ENCODE data around the gene PAK4.

PAK4 gene

DNA sequence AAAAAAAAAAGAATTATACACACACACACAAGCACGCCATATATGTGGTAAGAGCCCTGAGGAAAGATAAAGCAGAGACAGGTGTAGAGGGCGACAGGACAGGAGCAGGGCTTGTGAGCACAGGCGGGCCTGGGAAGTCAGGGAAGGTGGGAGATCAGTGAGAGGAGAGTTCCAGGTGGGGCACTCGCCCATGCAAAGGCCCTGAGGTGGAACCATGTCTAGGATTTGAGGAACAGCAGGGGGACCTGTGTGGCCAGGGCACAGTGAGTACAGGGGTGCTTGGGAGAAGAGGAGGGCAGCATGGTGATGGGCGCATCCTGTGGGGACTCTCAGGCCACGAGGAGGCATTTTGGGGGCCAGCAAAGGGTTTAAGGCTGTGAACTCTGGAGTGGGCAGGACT, 38.7 kb downstream of the PAK4 start:
- in situ Hi-C loops (cut with HindIII; ENCODE audit: low sequenced_read_pairs), result no loop called here
- H3K4me3 ChIP-seq (ENCODE audit: low read depth, low read length), result no peak overlapping the region
- DNase-seq (ENCODE audit: low read depth), result no peak
- TF ChIP-seq, protein P1, sequence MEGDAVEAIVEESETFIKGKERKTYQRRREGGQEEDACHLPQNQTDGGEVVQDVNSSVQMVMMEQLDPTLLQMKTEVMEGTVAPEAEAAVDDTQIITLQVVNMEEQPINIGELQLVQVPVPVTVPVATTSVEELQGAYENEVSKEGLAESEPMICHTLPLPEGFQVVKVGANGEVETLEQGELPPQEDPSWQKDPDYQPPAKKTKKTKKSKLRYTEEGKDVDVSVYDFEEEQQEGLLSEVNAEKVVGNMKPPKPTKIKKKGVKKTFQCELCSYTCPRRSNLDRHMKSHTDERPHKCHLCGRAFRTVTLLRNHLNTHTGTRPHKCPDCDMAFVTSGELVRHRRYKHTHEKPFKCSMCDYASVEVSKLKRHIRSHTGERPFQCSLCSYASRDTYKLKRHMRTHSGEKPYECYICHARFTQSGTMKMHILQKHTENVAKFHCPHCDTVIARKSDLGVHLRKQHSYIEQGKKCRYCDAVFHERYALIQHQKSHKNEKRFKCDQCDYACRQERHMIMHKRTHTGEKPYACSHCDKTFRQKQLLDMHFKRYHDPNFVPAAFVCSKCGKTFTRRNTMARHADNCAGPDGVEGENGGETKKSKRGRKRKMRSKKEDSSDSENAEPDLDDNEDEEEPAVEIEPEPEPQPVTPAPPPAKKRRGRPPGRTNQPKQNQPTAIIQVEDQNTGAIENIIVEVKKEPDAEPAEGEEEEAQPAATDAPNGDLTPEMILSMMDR (IDR thresholded peaks at IDR 0.05; ENCODE audit: low read depth, low read length, missing control alignments), result no peak

DNA sequence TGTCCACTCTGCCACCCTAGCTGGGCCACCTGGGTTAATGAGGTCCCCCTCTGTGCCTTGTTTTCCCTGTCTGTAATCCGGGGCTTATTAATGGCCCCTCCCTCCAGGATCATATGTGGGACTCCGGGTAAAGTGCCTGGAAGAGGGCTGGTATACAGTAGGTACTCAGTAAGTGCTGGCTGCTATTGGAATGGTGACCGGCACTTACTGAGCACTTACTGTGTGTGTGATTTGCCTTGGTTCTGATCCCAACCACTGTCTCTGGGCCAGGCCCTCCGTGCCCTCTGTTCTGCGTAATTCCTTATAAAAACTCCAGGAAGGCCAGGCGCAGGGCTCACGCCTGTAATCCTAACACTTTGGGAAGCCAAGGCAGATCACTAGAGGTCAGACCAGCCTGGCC, 40.3 kb downstream of the PAK4 start:
- H3K4me3 ChIP-seq (ENCODE audit: low read depth, low read length), result no peak overlapping the region
- no peak for DNase-seq (ENCODE audit: low read depth)
- TF ChIP-seq, protein P1 (IDR thresholded peaks at IDR 0.05; ENCODE audit: low read depth, low read length, missing control alignments), result no peak
- in situ Hi-C loops (cut with HindIII; ENCODE audit: low sequenced_read_pairs), result no loop called here

- no peak for DNase-seq (ENCODE audit: low read depth)
- in situ Hi-C loops (cut with HindIII; ENCODE audit: low sequenced_read_pairs), result no loop called here
- H3K4me3 ChIP-seq (ENCODE audit: low read depth, low read length), result no peak overlapping the region
- TF ChIP-seq, protein P1 (IDR thresholded peaks at IDR 0.05; ENCODE audit: low read depth, low read length, missing control alignments), result no peak
These were observed 41.2 kb downstream of the PAK4 start for GRCh38 chr19:39166571-39167391.

DNA sequence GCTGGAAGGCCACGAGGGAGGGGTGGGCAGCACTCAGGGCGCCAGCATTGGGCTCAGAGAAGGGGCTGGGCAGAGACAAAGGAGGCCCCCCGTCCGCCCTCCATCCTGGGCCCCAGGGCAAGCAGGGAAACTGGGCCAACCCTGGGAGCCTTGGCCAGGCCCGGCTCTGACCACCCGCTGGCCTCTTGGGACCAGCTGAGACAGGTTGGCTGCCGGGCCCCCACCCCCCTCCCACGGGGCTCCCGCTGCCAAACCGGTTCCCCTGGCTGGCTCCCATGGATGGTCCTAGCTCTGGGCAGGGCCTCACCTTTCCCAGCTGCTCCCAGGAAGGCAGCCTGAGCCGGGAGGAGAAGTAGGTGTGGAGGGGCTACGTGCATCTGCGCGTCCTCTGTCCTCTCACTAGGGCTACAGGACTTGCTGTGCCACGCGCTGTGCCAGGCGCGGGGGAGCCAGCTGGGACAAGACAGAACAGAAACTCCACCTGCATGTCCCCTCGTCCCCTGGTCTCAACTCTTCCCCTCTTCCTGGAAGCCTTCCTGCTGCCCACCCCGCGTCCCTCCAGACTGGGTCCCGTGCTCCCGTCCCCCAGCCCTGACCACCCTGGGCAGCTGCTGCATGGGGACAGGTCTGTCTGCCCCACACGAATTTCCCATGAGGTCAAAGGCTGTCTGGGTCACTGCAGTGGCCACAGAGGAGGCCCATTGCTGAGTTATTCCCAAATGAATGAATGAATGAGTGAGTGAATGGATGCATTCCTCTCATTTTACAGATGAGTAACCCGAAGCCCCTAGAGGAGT, 42.1 kb downstream of the PAK4 start:
- DNase-seq (ENCODE audit: low read depth), result no peak
- TF ChIP-seq, protein P1 (IDR thresholded peaks at IDR 0.05; ENCODE audit: low read depth, low read length, missing control alignments), result no peak
- H3K4me3 ChIP-seq (ENCODE audit: low read depth, low read length), result no peak overlapping the region
- in situ Hi-C loops (cut with HindIII; ENCODE audit: low sequenced_read_pairs), result no loop called here

DNA sequence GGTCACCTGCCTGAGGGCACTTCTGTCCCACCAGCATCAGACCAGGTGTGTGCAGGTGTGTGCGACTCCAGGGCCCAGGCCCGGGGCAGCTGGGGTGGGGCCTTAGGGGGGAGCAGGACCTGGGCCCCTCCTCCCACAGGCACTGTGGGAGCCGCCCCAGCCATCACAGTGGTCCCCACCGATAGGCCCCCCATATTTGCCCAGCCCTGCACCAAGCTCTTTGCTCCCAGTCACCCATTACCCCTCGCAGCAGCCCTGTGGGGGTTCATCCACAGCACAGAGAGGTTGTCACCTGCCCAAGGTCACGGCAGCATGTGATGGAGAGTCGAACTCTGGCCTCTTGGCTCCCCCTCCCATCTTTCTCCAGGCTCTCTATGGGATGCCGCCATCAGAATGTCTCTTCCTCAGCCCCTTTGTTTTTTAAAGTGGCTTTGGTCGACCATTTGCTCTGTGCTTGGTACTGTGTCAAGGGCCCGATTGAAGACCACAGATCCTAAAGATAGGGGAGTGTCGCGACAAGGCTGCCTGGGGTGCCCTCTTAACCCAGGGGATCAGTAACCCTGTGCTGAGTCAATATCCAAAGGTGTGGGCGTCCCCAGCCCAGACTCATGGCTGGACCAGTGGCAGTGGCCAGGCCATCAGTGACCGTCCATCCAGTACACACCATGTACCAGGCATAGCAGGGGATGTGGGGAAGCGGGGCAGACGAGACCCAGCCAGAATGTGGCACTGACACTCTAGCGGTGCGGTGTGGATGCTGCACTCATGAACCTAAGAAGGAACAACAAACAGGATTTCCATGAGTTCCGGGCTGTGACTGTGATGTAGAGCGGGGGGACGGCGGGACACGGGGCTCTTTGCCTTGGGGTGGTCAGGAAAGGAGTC, 42.9 kb downstream of the PAK4 start:
- in situ Hi-C loops (cut with HindIII; ENCODE audit: low sequenced_read_pairs), result no loop called here
- DNase-seq (ENCODE audit: low read depth), result no peak
- H3K4me3 ChIP-seq (ENCODE audit: low read depth, low read length), result no peak overlapping the region
- TF ChIP-seq, protein P1 (IDR thresholded peaks at IDR 0.05; ENCODE audit: low read depth, low read length, missing control alignments), result no peak

All from astrocyte of the cerebellum (primary cell).